GM12891 (cell line): ENCODE data around the gene APEH. TPM values are rescaled to one million over a fixed set of nuclear protein-coding genes. Genes with fewer than 3 reads are reported as not detected.

ENCODE experiments used
- DNase-seq: peaks from one replicate; pipeline ENCODE4 v3.0.0; 2011; ENCODE audit warnings: low spot score; ENCODE audit not compliant: insufficient read length
- FAIRE-seq: peaks from 2 replicates; lab custom pipeline; 2011; peaks lifted over from hg19 to GRCh38; lab: Jason Lieb, UNC
- PAX5 ChIP-seq: IDR thresholded peaks from 2 replicates; pipeline ENCODE4 v1.6.1; 2011; ENCODE audit warnings: low read length, moderate library complexity, mild to moderate bottlenecking; ENCODE audit not compliant: insufficient read depth, severe bottlenecking
- POLR2A ChIP-seq: IDR thresholded peaks from 2 replicates; pipeline ENCODE4 v1.6.1; 2011; ENCODE audit warnings: low read depth, low read length, control low read depth
- POLR2AphosphoS5 ChIP-seq: IDR thresholded peaks from 2 replicates; pipeline ENCODE4 v1.6.1; 2011; ENCODE audit warnings: low read depth, low read length, control low read depth
- POU2F2 ChIP-seq: IDR thresholded peaks from 2 replicates; pipeline ENCODE4 v1.6.1; 2011; ENCODE audit warnings: low read depth, mild to moderate bottlenecking, control low read depth, low read length, moderate library complexity
- SPI1 ChIP-seq: IDR thresholded peaks from 2 replicates; pipeline ENCODE4 v1.6.1; 2011; ENCODE audit warnings: low read depth, low read length, control low read depth
- TAF1 ChIP-seq: IDR thresholded peaks from 2 replicates; pipeline ENCODE4 v1.6.1; 2011; ENCODE audit warnings: low read depth, low read length, control low read depth
- polyA plus RNA-seq: library from polyadenylated mRNA; unstranded; fragments of >200 nt; gene quantifications from one replicate; pipeline ENCODE4 v1.2.1, GENCODE V29; 2012; ENCODE audit warnings: low read depth, missing spikeins, inconsistent platforms; ENCODE audit not compliant: missing spikeins

Gene APEH
- polyA plus RNA-seq, result 80.9 TPM

DNA sequence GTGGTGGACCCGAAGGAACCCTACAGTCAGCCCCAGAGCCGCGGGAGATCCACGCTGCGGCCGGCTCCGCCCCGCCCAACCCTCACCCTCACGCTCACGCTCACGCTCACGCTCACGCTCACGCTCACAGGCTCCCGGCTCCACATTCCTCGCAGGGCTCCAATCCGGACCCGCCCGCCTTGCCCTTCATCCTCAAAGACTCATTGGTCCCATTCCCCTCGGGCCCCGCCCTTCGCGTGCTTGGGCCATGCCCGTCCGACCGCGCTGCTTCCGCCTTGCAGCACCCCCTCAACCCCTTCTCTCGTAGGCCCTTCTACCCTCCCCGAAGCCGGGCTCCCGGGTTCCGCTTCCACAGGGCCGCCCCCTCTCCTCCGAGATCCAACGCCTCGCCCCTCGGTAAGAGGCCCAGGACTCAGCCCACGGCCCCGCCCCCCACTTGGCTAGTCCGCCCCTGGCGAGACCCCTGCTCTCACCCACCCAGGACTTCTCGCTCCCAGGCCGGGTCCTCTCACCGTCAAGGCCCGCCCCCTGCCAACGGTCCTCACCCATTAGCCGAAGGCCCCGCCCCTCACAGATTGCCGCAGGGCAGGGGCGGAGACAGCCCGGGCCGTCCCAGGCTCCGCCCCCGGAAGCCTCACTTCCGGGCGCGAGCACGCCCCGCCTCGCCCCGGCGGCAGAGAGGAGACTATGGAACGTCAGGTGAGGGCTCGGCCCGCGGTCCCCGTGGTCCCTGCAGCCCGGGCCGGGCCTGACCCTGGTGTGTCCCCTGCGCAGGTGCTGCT, at the start of gene APEH:
TSS of gene APEH (plus strand) at position 637 of the 782 bp plus-strand sequence. CDS start at position 688, 51 bp downstream.
- FAIRE-seq (peak; percentile 99), DNase-seq (peak; percentile 98)
- TF ChIP-seq POLR2A (peak; percentile 31; the same call in 1 of the 2 replicates), TAF1 (no peak), POU2F2 (0 out of 2 replicates have a peak, but pooled peaks have one; percentile 51), SPI1 (no peak), POLR2AphosphoS5 (0 out of 2 replicates have a peak, but pooled peaks have one; percentile 8), PAX5 (no peak)

DNA sequence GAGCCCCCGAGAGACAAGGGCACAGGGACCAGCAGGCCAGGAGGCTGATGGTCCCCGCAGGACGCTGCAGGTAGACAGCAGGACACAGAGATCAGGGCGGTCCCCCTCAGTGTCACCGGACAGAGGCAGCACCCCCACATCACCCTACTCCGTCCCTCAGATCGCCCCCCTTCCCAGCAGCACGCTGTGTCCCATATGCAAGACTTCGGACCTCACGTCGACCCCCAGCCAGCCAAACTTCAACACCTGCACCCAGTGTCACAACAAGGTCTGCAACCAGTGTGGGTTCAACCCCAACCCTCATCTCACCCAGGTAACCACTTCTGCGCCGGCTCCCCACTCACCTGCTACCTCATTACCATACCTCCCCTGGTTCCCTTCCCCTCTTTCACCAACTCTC, 49.1 kb upstream of the APEH start:
- TF ChIP-seq TAF1 (no peak), POU2F2 (no peak), SPI1 (no peak), POLR2AphosphoS5 (no peak), POLR2A (no peak), PAX5 (no peak)
- FAIRE-seq (no peak), DNase-seq (no peak)

DNA sequence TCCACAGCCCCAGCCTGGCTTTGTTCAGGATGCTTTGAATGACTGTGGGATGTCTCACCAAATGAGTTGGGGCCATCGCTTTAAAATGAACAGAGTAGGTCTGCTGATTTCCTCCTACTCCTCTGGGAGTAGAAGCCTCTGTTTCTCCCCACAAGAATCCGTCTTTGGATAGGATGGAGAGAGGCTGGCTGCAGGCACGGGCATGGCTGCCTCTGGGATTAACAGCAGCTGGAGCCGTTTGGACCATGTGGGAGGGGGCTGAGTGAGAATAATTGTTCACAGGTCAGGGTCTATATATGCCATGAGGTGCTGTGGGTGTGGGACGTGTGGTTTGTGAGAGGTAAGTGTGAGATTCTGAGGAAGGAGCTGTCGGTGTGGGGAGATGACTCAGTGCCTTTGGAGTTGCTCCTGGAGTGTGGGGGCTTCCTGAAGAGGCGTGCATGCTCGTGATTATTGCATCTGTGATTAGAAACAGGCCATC, 48.0 kb upstream of the APEH start:
- no peak for FAIRE-seq
- DNase-seq, result no peak
- TF ChIP-seq SPI1 (no peak), TAF1 (no peak), POU2F2 (no peak), POLR2AphosphoS5 (no peak), PAX5 (no peak)

DNA sequence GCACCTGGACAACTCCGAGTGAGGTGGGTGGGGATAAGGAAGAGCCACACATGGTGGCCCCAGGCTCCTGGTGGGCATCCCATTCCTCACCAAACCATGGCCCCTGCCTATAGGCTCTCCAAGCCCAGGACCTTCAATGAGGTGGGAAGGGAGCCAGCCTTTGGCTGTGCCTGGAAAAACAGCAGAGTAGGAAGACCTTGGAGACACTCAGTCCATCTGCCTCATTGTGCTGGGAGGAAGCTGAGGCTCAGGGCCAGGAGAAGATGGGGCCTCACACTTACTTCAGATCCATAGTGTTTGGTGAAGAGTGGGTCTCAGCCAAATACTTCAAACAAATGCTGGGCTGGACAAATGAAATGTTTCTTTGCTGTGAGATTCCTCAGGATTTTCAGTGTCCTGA, 47.4 kb upstream of the APEH start:
- no peak for TF ChIP-seq POLR2AphosphoS5

DNA sequence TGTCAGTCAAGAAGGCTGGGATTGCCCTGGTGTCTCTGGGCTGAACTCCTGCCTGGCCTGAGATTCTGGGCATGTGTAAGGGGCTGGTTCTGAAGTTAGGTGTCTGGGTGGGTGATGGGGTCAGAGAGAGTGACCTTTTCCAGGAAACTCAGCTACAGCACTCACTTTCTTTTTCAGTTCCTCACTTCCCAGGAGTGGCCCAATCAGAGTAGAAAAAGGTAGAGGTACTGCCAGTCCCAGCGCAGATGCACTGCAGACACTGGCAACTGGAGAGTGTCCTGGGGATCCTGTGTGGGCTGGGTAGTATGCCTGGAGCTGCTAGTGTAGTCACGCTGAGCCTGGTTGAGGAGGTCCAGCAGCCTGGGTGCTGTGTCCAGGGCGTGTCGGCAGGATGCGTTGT, 46.5 kb upstream of the APEH start:
- no peak for TF ChIP-seq POU2F2
- peak; percentile 32; the same call in 1 of the 2 replicates for TF ChIP-seq SPI1
- no peak for TF ChIP-seq TAF1
- no peak for DNase-seq
- no peak for FAIRE-seq

More for the DNA sequence above, 47.4 kb upstream of the APEH start:
- DNase-seq (no peak), FAIRE-seq (no peak)

DNA sequence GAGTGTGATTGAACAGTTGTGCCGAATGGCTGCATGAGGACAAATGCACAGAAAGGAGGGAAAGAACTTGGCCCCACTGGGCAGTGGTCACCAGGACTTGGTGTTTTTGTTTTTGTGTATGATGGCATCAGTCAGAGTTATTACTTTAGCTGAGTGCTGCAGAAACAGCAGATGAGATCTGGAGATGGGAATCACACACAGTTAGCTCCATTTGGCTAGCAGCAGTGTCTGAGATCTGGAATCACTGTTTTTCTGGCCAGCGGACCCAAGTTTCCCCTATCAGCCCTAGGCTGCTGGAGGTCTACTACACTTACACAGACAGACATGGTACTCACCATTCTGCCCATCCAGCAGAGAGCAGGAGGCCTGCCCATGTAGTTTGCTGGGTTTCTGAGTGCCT, 45.9 kb upstream of the APEH start:
- FAIRE-seq (no peak), DNase-seq (no peak)
- TF ChIP-seq PAX5, result no peak
- TF ChIP-seq POU2F2, result no peak
- no peak for TF ChIP-seq POLR2AphosphoS5
- TF ChIP-seq POLR2A, result no peak

DNA sequence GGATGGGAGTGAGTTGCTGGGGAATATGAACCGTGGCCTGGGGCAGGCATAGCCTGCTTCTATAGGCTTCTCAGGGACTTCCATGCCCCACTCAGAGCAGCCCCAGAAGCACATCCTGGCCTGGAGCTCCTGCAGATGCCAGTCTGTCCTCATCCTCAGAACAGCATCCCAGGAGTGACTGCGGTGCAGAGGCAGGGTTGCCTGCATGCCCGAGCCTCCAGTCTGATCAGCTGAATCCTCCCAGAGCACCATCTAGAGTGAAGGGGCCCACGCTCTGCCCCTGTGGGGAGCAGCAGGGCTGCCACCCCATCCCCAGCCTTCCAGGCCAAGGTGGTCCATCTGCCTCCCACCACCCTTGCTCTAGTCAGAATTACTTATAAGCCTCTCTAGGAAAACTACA, 44.7 kb upstream of the APEH start:
- DNase-seq (no peak), FAIRE-seq (no peak)
- no peak for TF ChIP-seq TAF1
- TF ChIP-seq PAX5, result no peak
- no peak for TF ChIP-seq POLR2AphosphoS5
- no peak for TF ChIP-seq POLR2A
- TF ChIP-seq POU2F2, result no peak

DNA sequence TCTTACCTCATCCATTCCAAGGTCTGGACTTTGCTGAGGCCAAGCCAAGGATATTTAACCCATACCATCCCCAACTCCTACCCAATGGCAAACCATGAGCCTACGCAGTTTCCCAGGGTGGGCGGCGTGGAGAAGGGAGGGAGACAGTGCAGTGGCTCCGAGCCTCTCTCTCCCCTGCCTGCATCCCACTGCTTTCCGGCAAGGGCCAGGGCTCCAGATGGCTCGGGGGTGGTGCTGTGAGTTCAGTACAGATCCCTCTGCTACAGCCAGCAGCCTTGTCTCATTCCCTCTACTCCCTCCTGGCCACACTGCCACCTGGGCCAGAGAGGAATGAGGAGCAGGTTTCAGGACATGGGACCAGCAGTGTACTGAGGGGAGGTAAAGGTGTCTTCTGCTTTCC, 44.3 kb upstream of the APEH start:
- FAIRE-seq, result no peak
- TF ChIP-seq SPI1 (no peak), POLR2AphosphoS5 (no peak), POU2F2 (no peak), TAF1 (no peak), POLR2A (no peak)
- DNase-seq, result no peak

DNA sequence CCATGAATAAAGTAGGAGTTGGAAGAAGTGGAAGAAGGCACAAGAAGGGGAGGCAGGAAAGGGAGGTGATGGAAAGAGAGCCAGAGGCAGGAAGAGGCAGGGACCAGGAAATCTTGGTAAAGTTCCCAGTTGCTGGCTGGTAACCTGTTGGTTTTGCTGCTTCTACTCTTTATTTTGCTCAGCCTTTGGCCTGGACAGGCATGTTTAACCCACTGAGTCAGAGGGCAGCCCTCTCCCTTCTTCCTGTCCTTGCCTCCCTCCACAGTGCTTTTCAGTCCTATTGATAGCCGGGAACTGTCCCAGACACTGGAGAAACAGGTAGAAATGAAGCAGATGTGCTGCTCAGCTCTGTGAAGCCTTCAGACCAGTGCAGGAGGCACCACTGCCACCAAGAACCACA, 43.4 kb upstream of the APEH start:
- no peak for TF ChIP-seq POLR2A
- no peak for TF ChIP-seq SPI1
- TF ChIP-seq POU2F2, result no peak
- no peak for TF ChIP-seq POLR2AphosphoS5
- TF ChIP-seq PAX5, result no peak
- TF ChIP-seq TAF1, result no peak
- no peak for FAIRE-seq
- no peak for DNase-seq

DNA sequence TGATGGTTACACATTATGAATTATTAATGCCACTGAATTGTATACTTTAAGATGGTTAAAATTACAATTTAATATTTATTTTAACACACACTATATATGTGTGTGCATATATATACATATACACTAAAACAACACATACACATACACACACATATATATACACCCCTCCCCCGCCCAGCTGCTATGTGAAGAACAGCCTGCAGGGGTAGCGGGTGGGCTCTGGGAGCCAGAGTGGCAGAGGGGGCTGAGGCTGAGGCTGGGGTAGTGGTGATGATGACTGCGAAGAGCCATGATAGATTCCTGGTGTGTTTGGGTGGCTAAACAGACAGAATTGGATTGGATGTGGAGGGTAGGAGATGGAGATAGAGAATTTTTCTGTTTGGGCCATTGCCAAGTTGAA, 39.4 kb upstream of the APEH start:
- FAIRE-seq, result no peak
- TF ChIP-seq SPI1, result no peak
- no peak for TF ChIP-seq PAX5
- no peak for TF ChIP-seq POLR2AphosphoS5
- no peak for TF ChIP-seq TAF1
- no peak for DNase-seq
